ENCODE results near the gene FAM136A. TPM values are rescaled to one million over a fixed set of nuclear protein-coding genes. Genes with fewer than 3 reads are reported as not detected.

FAM136A gene
- total RNA-seq, 1 experiment from 2014 or later = 85.9 TPM

DNA sequence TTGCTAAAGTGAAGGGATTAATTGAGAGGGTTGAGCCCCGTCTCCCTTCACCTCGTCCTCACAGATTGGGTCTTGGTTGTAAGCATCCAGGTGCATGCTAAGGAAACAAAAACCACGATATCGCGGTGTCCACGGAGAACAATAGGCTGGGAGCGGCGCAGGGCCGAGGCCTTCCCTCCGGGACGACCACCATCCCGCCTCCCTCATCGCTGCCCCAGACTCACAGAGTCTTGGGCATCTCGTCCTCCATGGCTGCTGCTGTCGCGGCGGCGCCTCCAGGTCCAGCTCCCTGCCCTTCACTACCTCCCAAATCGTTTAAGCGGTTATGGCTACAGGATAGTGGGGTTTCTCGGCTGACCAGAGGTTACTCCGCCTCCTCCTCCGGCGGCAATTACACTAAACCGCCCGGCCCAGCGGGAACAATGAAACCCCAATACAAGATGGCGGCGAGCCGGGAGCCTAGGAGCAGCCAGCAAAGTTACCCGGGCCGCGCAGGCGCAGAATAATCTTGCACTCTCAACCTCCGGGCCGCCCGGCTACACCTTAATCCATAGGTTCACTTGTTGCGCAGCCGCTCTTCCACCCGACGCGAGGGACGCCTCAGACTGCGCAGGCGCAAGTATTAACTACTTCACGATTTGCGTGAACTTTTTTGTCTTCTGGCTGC, 53.6 kb downstream of the FAM136A start, which contains the start of gene TIA1:
Gene TIA1, minus strand, starts transcription at position 448 of the 667 bp plus-strand sequence. Its CDS starts 198 bp downstream, at position 250.
- DNase-seq = peak; percentile 100
- Histone ChIP-seq H3K4me3 (ENCODE audit: low read length) (peak within 1 kb of the TSS; percentile 82), H3K36me3 (ENCODE audit: insufficient read depth, low read length) (peaks cover 12% of the 10 kb centered on the region; the same call in 1 of the 2 replicates), H4K20me1 (ENCODE audit: insufficient read depth, low read depth, low read length) (peaks cover 12% of the 10 kb centered on the region; the same call in 1 of the 2 replicates), H3K27me3 (ENCODE audit: low read length) (no peaks in the 10 kb centered on the region), H3K4me2 (ENCODE audit: low read depth, low read length, poor library complexity, severe bottlenecking) (peak within 1 kb of the TSS; percentile 95), H2AFZ (ENCODE audit: low read length) (peak within 1 kb of the TSS; percentile 72), H3K9ac (ENCODE audit: low read length) (peak within 1 kb of the TSS; percentile 84), H3K4me1 (ENCODE audit: low read length) (peaks cover 29% of the 10 kb centered on the region), H3K27ac (ENCODE audit: low read length) (peak within 1 kb of the TSS; percentile 87), H3K9me3 (ENCODE audit: low read length) (no peaks in the 10 kb centered on the region), H3K9me2 (replicated peaks; ENCODE audit: insufficient read depth, low read length) (no peaks in the 10 kb centered on the region), H3K79me2 (ENCODE audit: low read length) (peaks cover 50% of the 10 kb centered on the region)

DNA sequence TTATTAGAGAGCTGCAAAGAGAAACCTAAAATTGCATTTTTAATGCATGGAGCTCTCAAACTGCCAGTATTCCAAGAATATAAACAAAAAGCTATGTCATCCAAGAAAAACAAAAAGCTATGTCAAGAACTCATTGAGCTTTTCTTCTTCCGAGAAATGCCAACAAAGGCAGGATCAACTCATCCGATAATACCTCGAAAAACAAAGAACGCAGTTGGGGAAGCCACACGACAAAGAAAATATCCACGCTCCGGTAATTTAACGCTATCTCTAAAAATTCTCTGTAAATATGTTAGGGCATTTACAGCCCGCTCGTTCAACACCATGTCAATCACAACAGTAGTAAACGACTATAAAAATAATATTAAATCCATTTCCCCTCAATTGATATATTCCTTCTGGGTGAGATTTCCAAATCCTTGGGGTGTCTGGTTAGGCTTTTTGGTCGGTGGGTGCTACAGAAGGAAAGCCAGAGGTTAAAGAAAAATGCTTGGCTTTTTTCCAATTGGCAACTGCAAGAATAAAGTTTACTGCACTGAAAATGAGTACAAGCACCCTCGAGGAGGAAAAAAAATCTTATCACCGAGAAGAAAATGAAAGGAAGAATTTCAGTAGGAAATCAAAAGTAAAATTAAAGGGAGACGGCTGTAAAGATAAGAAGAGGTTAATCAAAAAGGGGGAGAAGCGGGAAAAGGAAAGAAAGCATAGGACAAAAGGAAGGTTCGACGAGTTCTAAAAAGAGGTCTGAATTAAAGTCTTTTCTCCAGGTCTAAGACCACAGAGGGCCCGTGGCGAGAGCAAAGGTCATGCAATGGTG, 54.3 kb downstream of the FAM136A start:
- Histone ChIP-seq H3K4me2 (ENCODE audit: low read depth, low read length, poor library complexity, severe bottlenecking) (peak overlapping the region; percentile 95), H3K9ac (ENCODE audit: low read length) (peak overlapping the region; percentile 84), H3K9me3 (ENCODE audit: low read length) (no peaks in the 10 kb centered on the region), H3K4me3 (ENCODE audit: low read length) (peak overlapping the region; percentile 82), H3K27me3 (ENCODE audit: low read length) (no peaks in the 10 kb centered on the region), H3K27ac (ENCODE audit: low read length) (peak overlapping the region; percentile 87), H3K9me2 (replicated peaks; ENCODE audit: insufficient read depth, low read length) (no peaks in the 10 kb centered on the region), H3K4me1 (ENCODE audit: low read length) (peaks cover 29% of the 10 kb centered on the region), H3K36me3 (ENCODE audit: insufficient read depth, low read length) (peaks cover 16% of the 10 kb centered on the region; the same call in 1 of the 2 replicates), H3K79me2 (ENCODE audit: low read length) (peaks cover 58% of the 10 kb centered on the region), H4K20me1 (ENCODE audit: insufficient read depth, low read depth, low read length) (peaks cover 12% of the 10 kb centered on the region; the same call in 1 of the 2 replicates), H2AFZ (ENCODE audit: low read length) (peak overlapping the region; percentile 72; the same call in 1 of the 2 replicates)
- peak; percentile 61 for DNase-seq

Small RNAs within 50 kb of the gene (small RNA-seq; reads per million reads assigned to genes)
- gene AC016700.2 (not detected), gene MIR1285-2 (not detected)

Other genes starting within 250 kb of the FAM136A start
- 91.7 and 128 TPM in 2 replicates for gene PCBP1, start 214.6 kb downstream of the FAM136A start, total RNA-seq (2014; rRNA removed; shearing (Covaris generic); ENCODE audit: low replicate concordance)
- 30.0 and 36.5 TPM in 2 replicates for gene C2orf42, start 111.0 kb downstream of the FAM136A start, total RNA-seq (2014; rRNA removed; shearing (Covaris generic); ENCODE audit: low replicate concordance)
- 181 and 192 TPM in 2 replicates for gene TIA1, start 53.4 kb downstream of the FAM136A start, total RNA-seq (2014; rRNA removed; shearing (Covaris generic); ENCODE audit: low replicate concordance)
- 26.8 and 31.9 TPM in 2 replicates for gene PCYOX1, start 43.9 kb downstream of the FAM136A start, total RNA-seq (2014; rRNA removed; shearing (Covaris generic); ENCODE audit: low replicate concordance)
- gene SNRPG, start 8.3 kb downstream of the FAM136A start, total RNA-seq (2014; rRNA removed; shearing (Covaris generic); ENCODE audit: low replicate concordance) = 215 and 515 TPM in 2 replicates

Data from Karpas-422 (cell line).